Iris pigment epithelial cell (primary cell): ENCODE data around the gene FANCG.

Source experiments
- DNase-seq: peaks from one replicate; pipeline ENCODE4 v3.0.0-alpha.2; 2011; ENCODE audit warnings: low read depth

FANCG gene

DNA sequence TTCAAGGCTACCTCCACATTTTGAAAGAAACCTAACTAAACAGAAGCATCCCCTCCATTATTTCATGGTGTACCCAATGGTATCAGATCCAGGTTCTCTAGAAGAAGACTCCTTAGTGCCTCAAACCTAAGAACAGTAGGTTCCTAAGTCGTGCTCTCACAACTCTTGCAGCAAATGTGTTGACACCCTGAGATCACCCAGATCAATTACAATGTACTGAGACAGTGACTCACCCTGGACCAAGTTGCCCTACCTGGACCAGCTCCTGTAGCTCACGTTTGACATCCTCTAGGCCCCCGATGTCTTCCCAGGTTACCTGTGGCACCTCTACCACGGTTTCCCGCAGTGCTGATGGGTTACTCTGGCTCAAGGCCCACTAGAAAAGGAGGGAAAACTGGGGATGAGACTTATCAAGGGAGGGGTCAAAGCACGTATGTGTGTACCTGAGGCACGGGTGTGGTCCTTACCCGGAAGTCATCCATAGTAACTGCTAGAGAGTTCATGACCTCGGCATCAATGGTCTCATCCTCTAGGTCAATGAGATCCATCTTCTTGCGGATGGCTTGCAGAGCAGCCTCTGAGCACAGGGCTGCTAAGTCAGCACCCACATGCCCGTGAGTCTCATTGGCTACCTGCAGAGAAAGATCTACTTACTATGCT, 19.1 kb downstream of the FANCG start:
- DNase-seq: no peak

GRCh38 chr9:35059438-35059837, 20.3 kb downstream of the FANCG start:
- DNase-seq: no peak

- DNase-seq: no peak
Measured at GRCh38 chr9:35057271-35057620, 22.5 kb downstream of the FANCG start.

DNA sequence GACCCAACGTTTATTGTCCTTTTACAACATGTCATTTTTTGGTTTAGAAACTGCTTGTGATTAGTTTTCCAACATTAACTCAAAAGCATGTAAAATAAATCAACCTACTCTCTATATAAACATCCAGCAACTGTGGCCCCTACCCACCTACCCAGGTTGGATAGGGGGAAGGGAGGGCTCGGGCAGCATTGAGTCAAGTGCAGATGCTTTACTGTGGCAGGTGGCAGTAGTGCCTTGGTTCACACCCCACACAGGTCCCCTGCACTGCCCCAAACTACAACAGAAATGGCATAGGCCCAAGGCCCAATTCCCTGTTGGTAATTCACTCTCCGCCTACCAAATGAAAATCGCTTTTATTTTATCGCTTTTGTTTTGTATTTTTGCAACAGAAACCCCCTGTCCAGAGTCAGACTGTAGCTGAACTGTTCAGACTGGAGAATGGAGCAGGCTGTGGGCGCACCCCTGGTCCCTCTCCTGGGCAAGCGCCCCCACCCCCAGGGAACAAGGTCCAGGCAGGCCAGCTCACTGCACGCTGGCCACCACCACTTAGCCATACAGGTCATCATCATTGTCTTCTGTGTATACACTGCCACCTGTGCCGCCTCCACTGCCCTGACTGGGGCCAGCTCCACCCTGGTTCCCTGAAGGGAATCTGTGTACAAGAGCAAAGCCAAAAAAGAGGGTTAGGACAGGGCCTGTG, 23.0 kb downstream of the FANCG start:
- DNase-seq: no peak

DNA sequence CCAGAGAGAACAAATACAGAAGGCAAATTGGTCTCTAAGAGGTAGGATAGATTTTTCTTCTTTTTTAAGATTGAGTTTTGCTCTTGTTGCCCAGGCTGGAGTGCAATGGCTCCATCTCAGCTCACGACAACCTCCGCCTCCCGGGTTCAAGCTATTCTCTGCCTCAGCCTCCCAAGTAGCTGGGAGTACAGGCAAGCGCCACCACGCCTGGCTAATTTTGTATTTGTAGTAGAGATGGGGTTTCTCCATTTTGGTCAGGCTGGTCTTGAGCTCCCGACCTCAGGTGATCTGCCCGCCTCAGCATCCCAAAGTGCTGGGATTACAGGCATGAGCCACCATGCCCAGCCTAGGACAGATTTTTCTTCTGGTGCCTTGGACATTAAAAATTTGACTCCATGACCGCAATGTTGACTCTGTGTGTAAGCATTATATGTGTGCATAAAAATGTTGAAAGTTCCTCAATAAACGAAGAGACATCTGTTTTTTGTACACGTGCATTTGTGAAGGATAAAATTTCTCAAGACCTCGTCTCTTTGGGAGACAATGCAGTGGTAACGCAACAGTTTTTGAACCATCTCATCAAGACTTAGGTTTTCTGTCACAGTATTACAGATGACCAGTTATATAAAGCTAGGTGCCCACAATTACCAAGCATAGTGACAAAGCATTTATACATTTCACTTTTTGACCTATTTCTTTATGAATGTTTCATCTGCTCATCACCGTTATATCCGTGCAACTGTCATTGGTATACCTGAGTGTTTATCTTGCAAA, 24.7 kb downstream of the FANCG start:
- no peak for DNase-seq

DNA sequence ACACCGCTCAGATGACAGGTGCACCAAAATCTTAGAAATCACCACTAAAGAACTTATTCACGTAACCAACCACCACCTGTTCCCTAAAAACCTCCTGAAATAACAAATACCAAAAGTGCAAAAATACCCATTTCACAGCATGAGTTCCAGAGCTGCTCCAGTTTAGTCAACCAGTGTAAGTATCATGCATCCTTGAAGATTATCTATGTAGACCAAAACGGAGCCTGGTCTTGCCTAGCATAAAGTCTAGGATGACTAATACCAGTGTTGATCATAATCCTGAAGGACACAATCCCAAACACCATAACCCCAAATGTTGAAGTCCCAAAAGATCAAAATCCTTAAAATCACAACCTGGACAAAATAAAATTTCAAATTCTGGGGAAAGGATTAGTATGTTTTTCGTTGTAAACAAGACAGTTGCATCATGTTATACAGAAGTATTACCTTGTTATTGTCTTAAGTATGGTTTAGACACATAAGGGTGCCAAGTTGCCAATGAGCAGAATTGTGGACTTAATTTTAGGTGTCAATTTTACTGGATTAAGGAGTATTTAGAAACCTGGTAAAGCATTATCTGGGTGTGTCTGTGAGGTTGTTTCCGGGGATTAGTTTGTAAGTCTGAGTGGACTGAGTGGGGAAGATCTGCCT, 25.4 kb downstream of the FANCG start:
- DNase-seq: no peak

GRCh38 chr9:35051069-35051967, 28.4 kb downstream of the FANCG start:
- DNase-seq: peak; percentile 55

DNA sequence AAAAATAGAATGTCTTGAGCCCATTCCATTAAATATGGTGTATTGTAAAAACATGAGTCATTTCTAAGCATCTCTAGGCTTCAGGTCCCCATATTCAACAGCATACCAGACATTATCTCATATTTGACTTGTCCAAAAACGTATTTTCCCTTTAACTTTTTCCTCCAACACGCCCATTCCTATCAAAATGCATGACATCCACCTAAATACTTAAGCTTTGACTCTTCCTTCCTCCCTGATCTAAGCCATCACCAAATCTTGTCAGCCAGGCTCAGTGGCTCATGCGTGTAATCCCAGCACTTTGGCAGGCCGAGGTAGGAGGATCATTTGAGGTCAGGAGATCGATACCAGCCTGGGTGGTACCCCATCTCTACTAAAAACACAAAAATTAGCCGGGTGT, 31.2 kb downstream of the FANCG start:
- DNase-seq: no peak

- no peak for DNase-seq
Measured at GRCh38 chr9:35044071-35044470, 35.7 kb downstream of the FANCG start.

DNA sequence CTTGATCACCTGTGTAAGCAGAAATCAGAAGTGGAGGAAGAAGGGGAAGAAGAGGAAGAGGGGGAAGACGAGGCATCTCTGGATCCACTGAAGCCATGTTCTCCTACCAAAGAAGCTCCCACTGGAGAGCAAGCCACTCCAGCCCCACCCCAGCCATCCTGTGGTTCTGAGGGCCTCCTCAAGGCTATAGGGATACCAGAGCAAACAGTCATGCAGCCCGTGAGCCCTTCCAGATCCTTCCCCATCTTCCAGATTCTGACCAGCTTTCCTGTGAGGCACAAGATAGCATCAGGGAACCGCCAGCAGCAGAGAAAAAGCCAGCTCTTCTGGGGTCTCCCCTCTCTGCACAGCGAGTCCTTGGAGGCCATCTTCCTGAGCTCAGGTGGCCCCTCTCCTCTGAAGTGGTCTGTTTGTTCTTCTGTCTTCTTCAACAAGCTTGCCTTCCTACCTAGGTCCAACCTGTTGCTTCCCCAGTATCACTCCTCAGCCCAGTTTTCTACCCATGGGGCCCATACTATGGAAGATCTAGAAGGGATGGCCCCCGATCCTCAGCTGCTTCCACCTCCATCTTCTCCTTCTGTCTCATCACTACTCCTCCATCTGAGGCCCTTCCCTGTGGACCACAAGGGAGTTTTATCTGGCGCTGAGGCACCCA, 36.7 kb downstream of the FANCG start:
- no peak for DNase-seq

DNA sequence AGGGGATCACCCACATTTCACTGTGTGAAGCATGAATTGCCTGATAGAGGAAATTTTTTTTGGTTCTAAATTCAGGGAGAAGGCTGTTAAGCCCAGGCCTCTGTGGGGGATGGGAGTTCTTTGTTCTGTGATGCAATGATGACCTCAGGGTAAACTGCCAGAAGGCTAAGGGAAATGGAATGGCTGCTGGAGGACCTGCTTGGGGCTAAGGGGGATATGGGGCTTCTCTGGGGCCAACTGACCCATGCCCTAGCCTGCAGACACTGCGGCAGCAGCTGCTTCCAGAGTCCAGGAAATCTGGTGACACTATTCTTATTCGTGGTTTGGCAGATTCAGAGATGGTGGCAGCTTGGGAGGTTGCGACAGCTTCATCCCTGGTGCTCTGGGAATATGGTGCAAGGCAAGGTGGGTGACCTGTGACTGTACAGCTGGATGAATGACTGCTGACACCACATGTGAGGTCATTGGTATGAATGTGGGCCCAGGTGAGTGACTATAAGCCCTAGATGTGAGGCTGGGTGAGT, 37.6 kb downstream of the FANCG start:
- DNase-seq: peak; percentile 47

DNA sequence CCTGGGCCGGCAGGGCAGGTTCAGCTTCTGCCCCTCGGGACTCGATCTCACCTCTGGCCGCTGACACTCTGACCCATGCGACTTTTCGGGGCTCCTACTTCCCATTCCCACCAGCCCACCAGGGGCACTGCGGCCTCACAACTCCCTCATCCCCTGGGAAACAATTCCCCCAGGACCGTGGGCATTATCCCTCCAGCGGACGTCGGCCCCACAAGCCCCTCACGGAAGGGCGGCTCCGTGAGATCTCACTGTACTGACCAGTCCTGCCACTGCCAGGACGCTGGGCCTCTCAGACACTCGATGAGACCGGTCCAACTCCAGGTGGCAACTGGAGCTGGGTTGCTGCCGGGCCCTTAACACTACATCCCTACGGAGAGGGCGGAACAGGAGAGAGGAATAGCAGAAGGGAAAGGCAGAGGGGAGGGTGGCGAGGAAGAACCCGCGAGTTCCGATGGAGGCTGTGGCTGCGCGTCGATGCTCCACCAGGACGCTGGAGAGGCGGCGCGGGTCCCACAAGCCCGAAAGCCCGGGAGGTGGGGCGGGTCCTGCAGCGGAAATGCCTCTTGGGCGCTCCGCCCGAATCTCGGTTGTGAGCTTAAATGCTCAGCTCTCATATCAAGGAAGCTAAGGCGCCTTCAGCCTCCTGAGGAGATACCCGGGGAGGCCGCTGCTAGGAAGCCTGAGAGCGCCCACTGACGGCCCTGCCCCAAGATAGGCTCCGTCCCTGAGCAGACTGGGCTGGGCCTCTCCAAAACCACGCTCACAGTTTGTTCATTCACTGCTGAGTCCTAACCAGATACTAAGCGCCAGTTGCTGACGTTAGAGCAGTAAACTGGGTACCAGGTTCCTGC, 43.7 kb downstream of the FANCG start:
- peak; percentile 80 for DNase-seq

GRCh38 chr9:35033101-35033500, 46.6 kb downstream of the FANCG start:
- DNase-seq: no peak

- peak; percentile 32 for DNase-seq
Measured at GRCh38 chr9:35029852-35030251, 49.9 kb downstream of the FANCG start.

DNA sequence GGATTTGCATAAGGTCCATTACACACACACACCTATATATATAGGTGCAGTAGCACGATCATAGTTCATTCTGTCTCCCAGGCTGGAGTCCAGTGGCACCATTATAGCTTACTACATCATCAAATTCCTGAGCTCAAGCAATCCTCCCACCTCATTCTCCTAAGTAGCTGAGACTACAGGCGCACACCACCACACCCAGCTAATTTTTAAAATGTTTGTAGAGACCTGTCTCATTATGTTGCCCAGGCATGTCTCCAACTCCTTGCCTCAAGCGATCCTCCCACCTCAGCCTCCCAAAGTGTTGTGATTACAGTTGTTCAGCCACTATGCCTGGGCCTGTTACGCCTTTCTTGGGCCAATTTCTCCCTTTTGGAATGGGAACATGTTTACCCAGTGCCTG, 50.5 kb downstream of the FANCG start:
- DNase-seq: no peak

- no peak for DNase-seq
Measured at GRCh38 chr9:35028341-35028740, 51.4 kb downstream of the FANCG start.

- no peak for DNase-seq
Measured at GRCh38 chr9:35027860-35028259, 51.9 kb downstream of the FANCG start.

DNA sequence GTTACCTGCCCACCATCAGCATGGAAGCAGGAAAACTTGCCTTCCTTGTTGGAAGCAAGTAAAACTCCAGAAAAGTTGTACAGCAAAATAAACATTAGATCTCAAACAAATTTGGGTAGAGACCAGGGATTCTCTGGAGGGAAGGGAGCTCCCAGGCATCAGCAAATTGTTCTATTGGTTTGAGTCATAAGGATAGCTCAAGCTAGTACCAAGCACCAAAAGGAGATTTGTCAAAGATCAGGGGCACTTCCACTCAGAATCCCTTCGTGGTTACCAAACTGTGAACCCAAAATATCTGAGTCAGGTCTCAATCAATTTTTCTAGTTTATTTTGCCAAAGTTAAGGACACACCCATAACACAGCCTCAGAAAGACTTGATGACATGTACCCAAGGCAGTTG, 52.4 kb downstream of the FANCG start:
- DNase-seq: no peak

DNA sequence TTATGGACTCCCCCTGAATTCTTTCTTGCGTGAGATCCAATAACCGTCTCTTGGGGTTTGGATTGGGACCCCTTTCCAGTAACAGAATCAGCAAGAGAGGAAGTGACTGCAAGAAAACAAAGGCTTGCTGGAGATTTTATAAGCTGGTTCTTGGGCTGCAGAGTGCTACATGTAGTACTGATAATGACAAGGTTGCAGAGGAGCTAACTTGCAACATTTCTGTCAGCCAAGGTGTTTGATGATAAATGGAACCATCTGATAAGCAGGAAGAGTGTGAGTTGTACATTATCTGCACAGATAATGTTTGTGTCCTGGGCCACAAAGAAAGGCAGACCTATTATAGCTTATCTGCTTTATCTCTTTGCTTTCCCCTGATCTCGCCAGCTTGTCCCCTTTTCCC, 53.1 kb downstream of the FANCG start:
- DNase-seq: no peak
